OCI-LY1 (cell line): ENCODE measurements around the gene LRCH1.

Experiments
- H2AFZ ChIP-seq: fragments of 200-600 bp; sonication (generic), shearing (Covaris generic); 2 replicates; pipeline ENCODE4 v1.6.0; 2014; ENCODE audit warnings: antibody characterized with exemption, mild to moderate bottlenecking, low read length
- H3F3A ChIP-seq: fragments of 200-600 bp; sonication (generic), shearing (Covaris generic); 2 replicates; pipeline ENCODE4 v1.6.0; 2014; ENCODE audit warnings: mild to moderate bottlenecking, antibody characterized with exemption, low read length, moderate library complexity; ENCODE audit not compliant: insufficient read depth
- H3K27ac ChIP-seq: fragments of 200-600 bp; sonication (generic); 2 replicates; pipeline ENCODE4 v1.5.1; 2014; ENCODE audit warnings: low read length, mixed run types, mild to moderate bottlenecking, low read depth; ENCODE audit not compliant: poor library complexity, severe bottlenecking
- H3K27me3 ChIP-seq: fragments of 200-600 bp; sonication (generic); 2 replicates; pipeline ENCODE4 v1.6.0; 2014; ENCODE audit warnings: antibody characterized with exemption, mild to moderate bottlenecking, low read length, moderate library complexity; ENCODE audit not compliant: insufficient read depth
- H3K36me3 ChIP-seq: fragments of 200-600 bp; sonication (generic); 2 replicates; pipeline ENCODE4 v1.6.1; 2014; ENCODE audit warnings: mild to moderate bottlenecking, antibody characterized with exemption, low read length, moderate library complexity, mixed read lengths; ENCODE audit not compliant: insufficient read depth
- H3K4me1 ChIP-seq: fragments of 200-600 bp; sonication (generic); 2 replicates; pipeline ENCODE4 v1.5.1; 2014; ENCODE audit warnings: mild to moderate bottlenecking, low read length, moderate library complexity; ENCODE audit not compliant: insufficient read depth, severe bottlenecking
- H3K4me2 ChIP-seq: fragments of 200-600 bp; sonication (generic), shearing (Covaris generic); 2 replicates; pipeline ENCODE4 v1.6.1; 2014; ENCODE audit warnings: low read length
- H3K4me3 ChIP-seq: fragments of 200-600 bp; sonication (generic); 2 replicates; pipeline ENCODE4 v1.5.1; 2014; ENCODE audit warnings: low read length, low read depth, mild to moderate bottlenecking, mixed read lengths; ENCODE audit not compliant: poor library complexity, severe bottlenecking
- H3K79me2 ChIP-seq: fragments of 200-600 bp; shearing (Covaris generic); 2 replicates; pipeline ENCODE4 v1.6.1; 2016; ENCODE audit warnings: mixed run types, low read length, mixed read lengths; ENCODE audit not compliant: insufficient read depth
- H3K9ac ChIP-seq: fragments of 200-600 bp; sonication (generic), shearing (Covaris generic); 2 replicates; pipeline ENCODE4 v1.6.1; 2014; ENCODE audit warnings: mild to moderate bottlenecking, low read length, mixed read lengths
- H3K9me2 ChIP-seq: fragments of 200-600 bp; sonication (generic), shearing (Covaris generic); 2 replicates; pipeline ENCODE4 v1.6.1; 2014; ENCODE audit warnings: low read depth, mild to moderate bottlenecking, low read length, mixed read lengths
- H3K9me3 ChIP-seq: fragments of 200-600 bp; shearing (Covaris generic); 2 replicates; pipeline ENCODE4 v1.6.1; 2014; ENCODE audit warnings: low read length, mixed read lengths
- H4K20me1 ChIP-seq: fragments of 200-600 bp; sonication (generic), shearing (Covaris generic); 2 replicates; pipeline ENCODE4 v1.6.0; 2016; ENCODE audit warnings: mild to moderate bottlenecking, low read length; ENCODE audit not compliant: insufficient read depth
- CTCF ChIP-seq: fragments of 200-600 bp; sonication (generic), shearing (Covaris generic); IDR thresholded peaks from 2 replicates; pipeline ENCODE4 v1.5.1; 2017; ENCODE audit warnings: mild to moderate bottlenecking, antibody characterized with exemption, low read length, moderate library complexity, mixed read lengths
- EZH2 ChIP-seq: fragments of 200-600 bp; sonication (generic), shearing (Covaris generic); IDR thresholded peaks from 2 replicates; pipeline ENCODE4 v1.8.0; 2017; ENCODE audit warnings: borderline replicate concordance, mixed run types, mild to moderate bottlenecking, antibody characterized with exemption, low read length, moderate library complexity, mixed read lengths

LRCH1 gene

GRCh38 chr13:46622630-46623256 lies 69.8 kb downstream of the LRCH1 start:
- no peaks in the 10 kb centered on the region; the same call in 1 of the 2 replicates for H4K20me1 ChIP-seq
- TF ChIP-seq CTCF (no peak), EZH2 (no peak)
- H3K4me3 ChIP-seq = no peak overlapping the region
- no peak overlapping the region for H3K27ac ChIP-seq
- H3F3A ChIP-seq = no peaks in the 10 kb centered on the region
- H3K36me3 ChIP-seq = no peaks in the 10 kb centered on the region
- no peak overlapping the region for H3K9ac ChIP-seq
- no peak overlapping the region for H3K4me2 ChIP-seq
- no peak overlapping the region for H2AFZ ChIP-seq
- no peaks in the 10 kb centered on the region for H3K79me2 ChIP-seq
- H3K9me2 ChIP-seq = no peaks in the 10 kb centered on the region
- H3K27me3 ChIP-seq = 0 out of 2 replicates have a peak, but pooled peaks cover 3% of the 10 kb centered on the region
- H3K9me3 ChIP-seq = no peaks in the 10 kb centered on the region
- peaks cover 11% of the 10 kb centered on the region for H3K4me1 ChIP-seq

GRCh38 chr13:46624353-46624752 lies 71.4 kb downstream of the LRCH1 start:
- 0 out of 2 replicates have a peak, but pooled peaks cover 3% of the 10 kb centered on the region for H3K27me3 ChIP-seq
- no peak overlapping the region for H2AFZ ChIP-seq
- H3K4me1 ChIP-seq = peaks cover 11% of the 10 kb centered on the region
- H3K4me3 ChIP-seq = no peak overlapping the region
- H3K9ac ChIP-seq = no peak overlapping the region
- no peaks in the 10 kb centered on the region; the same call in 1 of the 2 replicates for H4K20me1 ChIP-seq
- TF ChIP-seq CTCF (no peak), EZH2 (no peak)
- no peaks in the 10 kb centered on the region for H3F3A ChIP-seq
- H3K79me2 ChIP-seq = no peaks in the 10 kb centered on the region
- no peaks in the 10 kb centered on the region for H3K9me3 ChIP-seq
- H3K4me2 ChIP-seq = no peak overlapping the region
- H3K9me2 ChIP-seq = no peaks in the 10 kb centered on the region
- no peak overlapping the region for H3K27ac ChIP-seq
- no peaks in the 10 kb centered on the region for H3K36me3 ChIP-seq

- Histone ChIP-seq H3K9me2 (no peaks in the 10 kb centered on the region), H3F3A (no peaks in the 10 kb centered on the region), H3K4me2 (no peak overlapping the region), H4K20me1 (no peaks in the 10 kb centered on the region; the same call in 1 of the 2 replicates), H3K9me3 (no peaks in the 10 kb centered on the region), H3K4me3 (no peak overlapping the region), H3K36me3 (no peaks in the 10 kb centered on the region), H3K9ac (no peak overlapping the region), H3K27me3 (0 out of 2 replicates have a peak, but pooled peaks cover 3% of the 10 kb centered on the region), H3K79me2 (no peaks in the 10 kb centered on the region), H3K27ac (no peak overlapping the region), H3K4me1 (peaks cover 11% of the 10 kb centered on the region), H2AFZ (no peak overlapping the region)
- TF ChIP-seq EZH2 = no peak
- TF ChIP-seq CTCF = no peak
Observed at GRCh38 chr13:46624821-46625220, 71.9 kb downstream of the LRCH1 start.
